Hepatocyte (in vitro differentiated cells): ENCODE data around the gene NRP1.

Source experiments
- EZH2 ChIP-seq: fragments of 200-600 bp; sonication (generic); IDR thresholded peaks from 2 replicates; pipeline ENCODE4 v1.6.1; 2016; ENCODE audit warnings: antibody characterized with exemption, mild to moderate bottlenecking, borderline replicate concordance
- EZH2phosphoT487 ChIP-seq: fragments of 200-600 bp; sonication (generic); IDR thresholded peaks from one replicate; pipeline ENCODE4 v1.6.1; 2018; ENCODE audit warnings: antibody characterized with exemption, mild to moderate bottlenecking, low read depth, moderate library complexity; ENCODE audit not compliant: unreplicated experiment, severe bottlenecking
- TF ChIP-seq, protein P1 (sequence below): fragments of 200-600 bp; sonication (generic); IDR thresholded peaks from 2 replicates; pipeline ENCODE4 v1.5.1; 2016; ENCODE audit warnings: antibody characterized with exemption, mild to moderate bottlenecking; ENCODE audit not compliant: poor library complexity

DNA sequence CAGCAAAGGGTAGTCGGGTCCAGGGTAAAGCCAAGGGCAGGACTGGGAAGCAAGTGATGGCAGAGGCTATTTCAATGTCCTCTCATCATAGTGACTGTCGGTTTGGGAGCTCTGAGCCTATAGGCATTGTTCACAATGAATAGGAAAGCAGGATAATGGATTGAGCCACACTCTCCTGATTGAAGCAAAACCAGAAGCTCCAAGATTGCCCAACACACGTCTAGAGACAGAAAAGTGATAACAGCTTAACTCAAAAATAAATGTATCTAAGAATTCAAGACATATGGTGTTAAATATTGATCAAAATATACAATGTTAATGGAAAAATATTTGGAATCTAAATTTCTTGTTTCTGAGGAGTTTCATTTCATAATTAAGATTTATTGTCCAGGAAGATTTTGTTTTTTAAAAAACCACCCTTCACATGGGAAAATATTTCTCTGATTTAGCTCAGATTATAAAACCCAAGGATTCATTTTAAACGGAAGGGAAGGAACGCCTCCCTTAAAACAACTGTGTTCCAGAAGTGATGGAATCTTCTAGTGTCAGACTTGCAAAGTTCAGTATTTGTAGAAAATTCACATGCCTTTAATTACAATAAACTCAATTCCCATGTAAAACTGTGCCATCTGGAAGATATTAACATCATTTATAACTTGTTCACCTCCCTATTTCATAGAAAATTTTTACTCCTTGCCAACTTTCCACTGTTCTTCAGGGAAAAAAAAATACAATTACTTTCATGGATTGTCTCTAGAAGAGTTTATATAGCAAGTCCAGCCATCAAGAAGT, 54.5 kb downstream of the NRP1 start:
- TF ChIP-seq EZH2phosphoT487 = no peak
- TF ChIP-seq, protein P1, sequence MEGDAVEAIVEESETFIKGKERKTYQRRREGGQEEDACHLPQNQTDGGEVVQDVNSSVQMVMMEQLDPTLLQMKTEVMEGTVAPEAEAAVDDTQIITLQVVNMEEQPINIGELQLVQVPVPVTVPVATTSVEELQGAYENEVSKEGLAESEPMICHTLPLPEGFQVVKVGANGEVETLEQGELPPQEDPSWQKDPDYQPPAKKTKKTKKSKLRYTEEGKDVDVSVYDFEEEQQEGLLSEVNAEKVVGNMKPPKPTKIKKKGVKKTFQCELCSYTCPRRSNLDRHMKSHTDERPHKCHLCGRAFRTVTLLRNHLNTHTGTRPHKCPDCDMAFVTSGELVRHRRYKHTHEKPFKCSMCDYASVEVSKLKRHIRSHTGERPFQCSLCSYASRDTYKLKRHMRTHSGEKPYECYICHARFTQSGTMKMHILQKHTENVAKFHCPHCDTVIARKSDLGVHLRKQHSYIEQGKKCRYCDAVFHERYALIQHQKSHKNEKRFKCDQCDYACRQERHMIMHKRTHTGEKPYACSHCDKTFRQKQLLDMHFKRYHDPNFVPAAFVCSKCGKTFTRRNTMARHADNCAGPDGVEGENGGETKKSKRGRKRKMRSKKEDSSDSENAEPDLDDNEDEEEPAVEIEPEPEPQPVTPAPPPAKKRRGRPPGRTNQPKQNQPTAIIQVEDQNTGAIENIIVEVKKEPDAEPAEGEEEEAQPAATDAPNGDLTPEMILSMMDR = no peak
- no peak for TF ChIP-seq EZH2
